Glutamatergic neuron (in vitro differentiated cells): ENCODE data around the gene FA2H. TPM values are rescaled to one million over a fixed set of nuclear protein-coding genes. Genes with fewer than 3 reads are reported as not detected.

Source experiments
- DNase-seq: peaks from one replicate; pipeline ENCODE4 v3.0.0; 2022
- H3K27ac Mint-ChIP-seq: one replicate; pipeline ENCODE4 v1.8.0; 2020; ENCODE audit warnings: mild to moderate bottlenecking, mixed read lengths, inconsistent platforms; ENCODE audit not compliant: unreplicated experiment
- H3K27me3 Mint-ChIP-seq: one replicate; pipeline ENCODE4 v1.8.0; 2020; ENCODE audit warnings: mild to moderate bottlenecking, moderate library complexity, mixed read lengths, inconsistent platforms; ENCODE audit not compliant: unreplicated experiment
- H3K36me3 Mint-ChIP-seq: one replicate; pipeline ENCODE4 v1.8.0; 2020; ENCODE audit warnings: mild to moderate bottlenecking, mixed read lengths, inconsistent platforms; ENCODE audit not compliant: unreplicated experiment
- H3K4me1 Mint-ChIP-seq: one replicate; pipeline ENCODE4 v1.8.0; 2020; ENCODE audit warnings: mild to moderate bottlenecking, low read depth, mixed read lengths, inconsistent platforms; ENCODE audit not compliant: unreplicated experiment
- H3K4me3 Mint-ChIP-seq: one replicate; pipeline ENCODE4 v1.8.0; 2020; ENCODE audit warnings: mild to moderate bottlenecking, mixed read lengths, inconsistent platforms; ENCODE audit not compliant: unreplicated experiment
- H3K9me3 Mint-ChIP-seq: one replicate; pipeline ENCODE4 v1.8.0; 2020; ENCODE audit warnings: mild to moderate bottlenecking, moderate library complexity, mixed read lengths, inconsistent platforms; ENCODE audit not compliant: unreplicated experiment
- total RNA-seq: library from RNA; stranded (reverse); fragmentation: NEBNext Ultra II Directional; extraction: Animal tissue kit (Norgen Biotek cat#: 25700); gene quantifications from one replicate; pipeline ENCODE4 v1.2.1, GENCODE V29; 2021; ENCODE audit not compliant: unreplicated experiment
- TF ChIP-seq, protein P1 (sequence below): fragments of 200-600 bp; sonication (generic); IDR thresholded peaks from one replicate; pipeline ENCODE4 v1.5.0; 2021; ENCODE audit not compliant: partially characterized antibody, unreplicated experiment

The FA2H gene
- total RNA-seq, 1 donor from 2014 or later = not detected

DNA sequence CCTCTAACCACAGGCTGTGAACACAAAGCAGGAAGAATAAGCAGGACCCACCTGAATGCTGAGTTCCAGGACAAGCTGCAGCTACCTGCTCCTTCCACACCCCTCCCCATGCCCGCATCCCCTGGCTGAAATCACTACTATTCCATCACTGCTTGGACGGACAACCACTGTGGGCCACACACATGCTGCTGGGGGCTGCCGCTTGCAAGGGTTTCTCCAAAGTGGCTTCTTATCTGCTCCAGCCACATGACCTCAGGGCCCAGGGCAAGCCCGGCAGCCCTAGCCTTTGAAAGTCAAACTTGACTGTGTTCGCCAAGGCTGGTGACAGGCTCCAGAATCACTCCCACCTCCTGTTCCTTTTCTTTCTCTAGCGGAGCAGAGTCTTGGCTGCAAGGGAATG lies 18.4 kb downstream of the FA2H start:
- Mint-ChIP-seq H3K27ac (no peak overlapping the region), H3K36me3 (no peaks in the 10 kb centered on the region), H3K9me3 (no peaks in the 10 kb centered on the region), H3K27me3 (peaks cover 3% of the 10 kb centered on the region), H3K4me3 (no peak overlapping the region), H3K4me1 (no peaks in the 10 kb centered on the region)
- TF ChIP-seq, protein P1, sequence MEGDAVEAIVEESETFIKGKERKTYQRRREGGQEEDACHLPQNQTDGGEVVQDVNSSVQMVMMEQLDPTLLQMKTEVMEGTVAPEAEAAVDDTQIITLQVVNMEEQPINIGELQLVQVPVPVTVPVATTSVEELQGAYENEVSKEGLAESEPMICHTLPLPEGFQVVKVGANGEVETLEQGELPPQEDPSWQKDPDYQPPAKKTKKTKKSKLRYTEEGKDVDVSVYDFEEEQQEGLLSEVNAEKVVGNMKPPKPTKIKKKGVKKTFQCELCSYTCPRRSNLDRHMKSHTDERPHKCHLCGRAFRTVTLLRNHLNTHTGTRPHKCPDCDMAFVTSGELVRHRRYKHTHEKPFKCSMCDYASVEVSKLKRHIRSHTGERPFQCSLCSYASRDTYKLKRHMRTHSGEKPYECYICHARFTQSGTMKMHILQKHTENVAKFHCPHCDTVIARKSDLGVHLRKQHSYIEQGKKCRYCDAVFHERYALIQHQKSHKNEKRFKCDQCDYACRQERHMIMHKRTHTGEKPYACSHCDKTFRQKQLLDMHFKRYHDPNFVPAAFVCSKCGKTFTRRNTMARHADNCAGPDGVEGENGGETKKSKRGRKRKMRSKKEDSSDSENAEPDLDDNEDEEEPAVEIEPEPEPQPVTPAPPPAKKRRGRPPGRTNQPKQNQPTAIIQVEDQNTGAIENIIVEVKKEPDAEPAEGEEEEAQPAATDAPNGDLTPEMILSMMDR = no peak
- DNase-seq = no peak

DNA sequence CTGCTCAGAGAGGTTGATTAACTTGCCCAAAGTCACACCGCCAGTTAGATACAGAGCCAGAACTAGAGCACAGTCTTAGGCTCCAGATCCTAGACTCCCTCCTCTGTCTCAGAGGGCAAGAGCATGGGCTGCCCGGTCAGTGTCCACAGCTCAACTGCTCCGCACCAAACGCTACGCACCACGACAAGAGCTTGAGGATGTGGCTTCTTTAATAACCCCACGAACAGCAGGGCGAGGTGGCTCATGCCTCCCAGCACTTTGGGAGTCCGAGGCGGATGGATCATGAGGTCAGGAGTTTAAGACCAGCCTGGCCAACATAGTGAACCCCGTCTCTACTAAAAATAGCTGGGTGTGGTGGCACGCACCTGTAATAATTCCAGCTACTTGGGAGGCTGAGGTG lies 21.4 kb downstream of the FA2H start:
- DNase-seq = no peak
- no peak overlapping the region for H3K27ac Mint-ChIP-seq
- no peaks in the 10 kb centered on the region for H3K36me3 Mint-ChIP-seq
- H3K4me3 Mint-ChIP-seq = no peak overlapping the region
- TF ChIP-seq, protein P1 = no peak
- no peaks in the 10 kb centered on the region for H3K9me3 Mint-ChIP-seq
- H3K4me1 Mint-ChIP-seq = no peaks in the 10 kb centered on the region
- no peaks in the 10 kb centered on the region for H3K27me3 Mint-ChIP-seq

DNA sequence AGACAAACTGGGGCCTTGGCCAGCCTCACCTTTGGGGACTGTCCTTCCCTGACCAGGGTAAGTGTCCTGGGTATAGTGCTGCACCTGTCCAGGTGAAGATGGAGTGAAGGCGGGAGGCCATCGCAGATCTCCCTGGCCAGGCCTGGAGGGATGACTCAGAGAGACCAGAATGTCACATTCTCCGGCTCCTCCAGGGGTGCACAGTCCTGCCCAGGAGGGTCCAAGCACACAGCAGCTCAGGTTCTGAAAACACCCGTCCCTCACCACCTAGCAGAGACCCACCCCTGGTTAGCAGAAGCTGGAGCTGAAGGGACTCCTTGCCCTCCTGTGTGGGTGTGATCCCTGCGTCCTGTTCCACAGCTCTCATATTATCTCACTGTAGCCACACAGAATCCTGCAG lies 21.9 kb downstream of the FA2H start:
- no peaks in the 10 kb centered on the region for H3K9me3 Mint-ChIP-seq
- TF ChIP-seq, protein P1 = no peak
- H3K4me3 Mint-ChIP-seq = no peak overlapping the region
- no peaks in the 10 kb centered on the region for H3K27me3 Mint-ChIP-seq
- no peaks in the 10 kb centered on the region for H3K4me1 Mint-ChIP-seq
- no peak for DNase-seq
- H3K36me3 Mint-ChIP-seq = no peaks in the 10 kb centered on the region
- no peak overlapping the region for H3K27ac Mint-ChIP-seq

DNA sequence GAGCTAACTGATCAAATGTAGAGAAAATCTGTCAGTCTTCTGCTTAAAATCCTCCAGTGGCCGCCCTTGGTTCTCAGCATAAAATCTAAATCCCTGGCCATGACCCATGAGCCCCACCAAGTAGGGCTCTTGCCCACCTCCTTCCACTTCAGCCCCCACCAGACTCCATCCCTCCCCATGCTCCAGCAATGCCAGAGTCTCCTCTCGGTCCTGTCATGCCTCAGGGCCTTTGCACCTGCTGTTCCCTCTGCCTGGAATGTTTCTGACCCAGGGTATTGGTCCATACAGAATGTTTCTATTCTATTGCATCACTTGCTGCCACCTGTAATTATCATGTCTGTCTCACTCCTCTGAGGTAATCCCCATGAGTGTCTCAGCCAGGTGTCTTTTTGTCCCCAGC lies 22.4 kb downstream of the FA2H start:
- H3K4me3 Mint-ChIP-seq = no peak overlapping the region
- TF ChIP-seq, protein P1 = no peak
- H3K9me3 Mint-ChIP-seq = no peaks in the 10 kb centered on the region
- H3K27me3 Mint-ChIP-seq = no peaks in the 10 kb centered on the region
- H3K27ac Mint-ChIP-seq = no peak overlapping the region
- DNase-seq = no peak
- no peaks in the 10 kb centered on the region for H3K4me1 Mint-ChIP-seq
- no peaks in the 10 kb centered on the region for H3K36me3 Mint-ChIP-seq

DNA sequence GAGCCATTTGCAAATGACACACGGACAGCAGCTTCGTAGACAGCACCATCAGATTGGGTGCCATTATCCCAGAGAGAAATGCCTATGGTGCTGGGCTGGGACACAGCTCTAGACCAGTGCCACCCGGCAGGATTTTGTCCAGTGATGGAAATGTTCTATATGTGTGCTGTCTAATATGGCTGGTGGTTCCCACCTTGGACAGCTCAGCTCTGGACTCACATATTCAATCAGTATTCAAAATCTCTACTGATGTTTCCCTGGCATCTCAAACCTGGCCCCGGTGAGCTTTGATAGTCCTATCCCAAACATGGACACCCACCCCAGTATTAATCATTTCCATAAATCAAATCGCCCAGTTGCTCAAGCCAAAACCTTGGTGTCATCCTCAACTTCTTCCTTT lies 23.0 kb downstream of the FA2H start:
- Mint-ChIP-seq H3K27ac (no peak overlapping the region), H3K4me3 (no peak overlapping the region), H3K36me3 (no peaks in the 10 kb centered on the region), H3K27me3 (no peaks in the 10 kb centered on the region), H3K4me1 (no peaks in the 10 kb centered on the region), H3K9me3 (no peaks in the 10 kb centered on the region)
- TF ChIP-seq, protein P1 = no peak
- no peak for DNase-seq
